GM18519 (cell line): ENCODE results near the gene MRAS.
"Not testable (repeated sequence)": the region's sequence is repeated elsewhere in the genome, so short reads cannot be mapped to it uniquely, and the experiment has no call there.

ENCODE experiments used
- ATAC-seq: cut with Tn5 transposase; IDR thresholded peaks from one replicate; pipeline ENCODE4 v1.9.1; 2021; ENCODE audit warnings: mild to moderate bottlenecking, moderate library complexity; ENCODE audit not compliant: unreplicated experiment, low FRiP score

The MRAS gene

DNA sequence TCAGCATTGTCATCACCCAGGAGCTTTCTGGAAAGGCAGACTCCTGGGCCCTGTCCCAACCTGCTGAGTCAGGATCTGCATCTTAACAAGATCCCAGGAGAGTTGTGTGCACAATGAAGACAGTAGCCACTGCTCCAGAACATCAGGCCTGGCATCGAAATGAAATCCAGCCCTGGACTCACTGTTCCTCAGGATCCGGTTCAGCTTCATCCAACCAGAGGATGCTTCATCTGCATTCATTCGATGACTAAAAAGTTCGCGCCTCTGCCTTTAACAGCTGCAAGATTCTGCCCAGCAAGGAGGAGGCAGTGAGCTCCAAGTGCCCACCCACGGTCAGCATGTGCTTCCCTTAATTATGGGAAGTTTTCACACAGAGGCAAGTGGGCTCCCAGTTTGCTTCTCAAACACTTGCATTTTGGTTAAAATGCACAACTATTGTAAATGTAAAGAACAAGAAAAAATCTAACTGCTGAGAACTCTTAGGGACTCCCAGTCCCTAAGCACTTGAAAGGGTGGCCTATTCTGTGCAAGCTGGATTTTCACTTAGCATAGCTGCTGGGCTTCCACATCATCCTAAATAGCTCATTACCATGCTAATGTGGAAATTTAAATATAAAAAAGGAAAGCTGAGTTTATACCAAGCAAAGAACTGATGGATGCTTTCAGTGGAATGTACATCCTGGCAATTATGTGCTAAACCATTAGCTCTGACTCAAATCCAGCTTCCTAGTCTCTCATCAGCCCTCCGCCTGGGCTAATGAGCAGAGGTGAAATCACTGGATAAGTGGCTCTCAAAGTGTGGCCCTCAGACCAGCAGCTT lies 60.6 kb downstream of the MRAS start:
- ATAC-seq: no peak

DNA sequence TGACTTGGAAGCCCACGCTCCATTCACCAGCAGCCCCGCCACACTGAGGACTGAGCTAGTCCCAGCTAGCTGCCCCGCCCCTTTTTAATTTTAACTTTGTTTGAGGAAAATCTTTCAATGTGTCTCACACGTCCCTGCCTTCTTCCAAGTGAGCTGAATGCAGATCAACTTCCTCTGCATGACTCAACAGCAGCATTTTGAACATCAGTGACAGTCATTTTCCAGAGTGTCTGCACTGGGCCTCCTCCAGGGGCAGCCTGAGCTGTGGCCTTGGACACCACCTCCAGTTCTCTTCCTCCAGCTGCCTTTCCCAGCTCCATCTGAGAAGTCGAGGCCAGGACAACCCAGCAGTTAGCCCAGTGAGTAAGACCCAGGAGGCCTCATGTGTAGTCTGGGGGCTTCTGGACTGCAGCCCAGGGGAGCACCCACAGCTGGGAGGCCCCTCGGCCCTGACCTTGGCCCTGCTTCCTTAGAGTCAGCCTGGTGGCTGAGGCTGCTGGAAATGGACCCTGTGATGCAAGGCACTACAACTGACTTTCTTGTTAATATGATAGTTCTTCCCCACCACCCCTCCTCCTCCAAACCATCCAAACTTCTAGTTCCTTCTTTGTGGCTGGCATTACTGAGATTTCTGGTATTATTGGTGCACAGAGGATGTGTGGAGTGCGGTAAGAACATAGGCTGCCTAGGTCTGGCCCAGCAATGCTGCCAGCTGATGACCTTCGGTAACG lies 64.6 kb downstream of the MRAS start:
- ATAC-seq: no peak

DNA sequence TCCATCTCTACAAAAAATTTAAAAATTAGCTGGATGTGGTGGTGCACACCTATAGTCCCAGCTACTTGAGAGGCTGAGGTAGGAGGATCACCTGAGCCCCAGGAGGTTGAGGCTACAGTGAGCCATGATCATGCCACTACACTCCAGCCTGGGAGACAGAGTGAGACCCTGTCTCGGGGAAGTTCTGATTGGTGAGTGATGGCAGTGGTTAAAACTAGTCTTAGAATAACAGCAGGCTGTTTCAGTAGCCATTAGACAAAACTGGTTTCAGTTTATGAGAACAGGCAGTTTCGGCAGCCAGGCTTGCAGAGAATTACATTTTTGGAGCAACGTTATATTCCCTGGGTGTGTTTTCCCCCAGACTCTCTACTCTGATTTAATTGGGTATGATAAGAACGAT lies 67.9 kb downstream of the MRAS start:
- not testable (repeated sequence) for ATAC-seq

DNA sequence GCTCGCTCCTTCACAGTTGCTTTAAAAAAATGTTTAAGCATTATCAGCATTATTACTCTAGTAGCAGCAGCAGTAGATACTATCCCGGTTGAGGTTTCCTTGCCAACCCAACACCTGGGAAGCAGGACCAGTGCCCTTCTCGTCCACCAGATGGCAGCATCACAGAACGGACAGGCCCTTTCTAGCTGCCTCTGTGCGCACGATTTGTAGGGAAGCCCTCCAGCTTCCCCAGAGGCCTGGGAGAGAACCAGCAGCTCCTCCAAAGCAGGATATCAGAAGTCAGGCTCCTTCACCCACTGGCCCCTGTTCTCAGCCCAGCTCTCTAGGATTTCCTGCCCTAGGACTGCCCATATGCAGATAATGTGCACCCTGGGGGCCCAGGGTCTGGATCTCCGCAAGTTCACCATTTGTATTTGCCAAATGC lies 69.2 kb downstream of the MRAS start:
- ATAC-seq: peak; percentile 42

DNA sequence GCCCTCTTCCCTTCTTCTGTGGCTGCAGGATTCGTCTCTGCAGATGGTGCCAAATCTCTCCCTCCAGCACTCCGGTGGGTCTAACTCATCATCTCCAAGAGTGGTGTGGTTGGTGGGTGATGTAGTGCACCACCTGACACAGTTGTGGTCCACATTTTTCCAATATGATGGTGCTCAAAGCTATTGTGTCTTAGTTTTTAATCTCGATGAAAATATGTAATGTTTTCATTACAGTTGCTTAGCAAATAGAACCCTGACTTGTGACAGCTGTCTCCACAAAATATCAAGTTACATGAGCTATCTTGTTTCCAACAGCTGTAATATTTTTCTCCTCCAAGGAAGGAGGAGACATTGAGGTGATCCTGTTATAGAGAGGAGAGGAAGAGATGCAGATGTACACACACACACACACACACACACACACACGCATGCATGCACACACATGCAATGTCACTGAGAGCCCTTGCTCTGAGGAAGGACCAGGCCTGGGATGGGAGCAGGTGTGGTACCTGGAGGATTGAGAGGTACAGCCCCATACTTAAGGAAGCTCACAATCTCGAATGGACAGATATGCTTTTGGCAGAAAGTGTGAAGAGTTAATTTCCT lies 70.3 kb downstream of the MRAS start:
- no peak for ATAC-seq

DNA sequence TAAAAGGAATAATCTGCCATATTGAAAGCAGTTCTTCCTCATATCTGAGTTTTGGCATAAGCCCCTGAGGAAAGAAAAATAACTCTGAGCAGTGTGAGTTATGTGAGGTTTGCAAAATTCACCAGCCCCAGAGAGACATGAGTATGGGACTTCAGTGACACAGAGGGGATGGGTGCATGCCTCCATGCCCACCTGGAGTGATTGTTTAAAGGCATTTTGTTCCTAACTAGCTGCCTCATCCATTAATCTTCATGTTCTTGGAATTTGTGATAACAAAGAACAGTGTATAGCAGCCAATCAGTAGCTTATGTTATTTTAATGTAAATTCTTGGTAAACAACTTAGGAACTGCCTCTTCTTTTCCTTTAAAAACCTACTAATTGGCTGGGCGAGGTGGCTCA lies 74.9 kb downstream of the MRAS start:
- ATAC-seq: no peak

DNA sequence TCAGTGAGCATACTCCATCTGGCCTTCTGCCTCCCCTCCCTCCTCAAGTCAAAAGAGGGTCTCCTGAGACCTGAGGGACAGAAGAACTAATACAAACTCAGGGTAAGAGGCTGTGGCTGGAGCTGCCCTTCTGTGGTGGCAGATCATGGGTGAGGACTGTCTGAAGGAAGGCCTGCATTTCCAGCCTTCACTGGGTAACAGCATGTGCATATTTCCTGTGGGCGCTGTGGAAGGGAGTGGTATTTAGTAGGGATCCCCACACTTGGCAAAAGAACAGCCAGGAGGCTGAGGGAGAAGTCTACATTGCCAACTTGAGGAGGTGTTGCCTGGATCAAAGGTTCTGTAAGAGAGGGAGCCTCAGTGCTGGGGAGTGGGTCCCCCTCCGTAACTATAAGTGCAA lies 75.9 kb downstream of the MRAS start:
- ATAC-seq: no peak

DNA sequence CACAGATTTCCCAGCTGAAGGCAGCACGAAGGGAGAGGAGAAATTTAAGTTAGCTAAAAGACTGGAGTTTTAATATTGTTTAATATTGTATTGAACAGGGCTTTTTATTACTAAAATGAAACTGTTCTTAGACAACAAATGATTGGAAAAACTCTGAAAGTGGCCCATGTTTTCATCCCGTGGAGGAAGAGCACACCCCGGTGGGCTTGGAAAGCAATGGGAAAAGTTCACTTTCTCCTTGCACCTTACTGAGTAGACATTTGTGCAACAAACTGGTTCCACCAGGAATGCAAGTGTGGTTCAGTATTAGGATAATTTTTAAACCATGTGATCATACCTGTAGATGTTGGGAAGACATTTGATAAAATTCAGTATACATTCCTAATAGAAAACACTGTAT lies 77.8 kb downstream of the MRAS start:
- no peak for ATAC-seq

DNA sequence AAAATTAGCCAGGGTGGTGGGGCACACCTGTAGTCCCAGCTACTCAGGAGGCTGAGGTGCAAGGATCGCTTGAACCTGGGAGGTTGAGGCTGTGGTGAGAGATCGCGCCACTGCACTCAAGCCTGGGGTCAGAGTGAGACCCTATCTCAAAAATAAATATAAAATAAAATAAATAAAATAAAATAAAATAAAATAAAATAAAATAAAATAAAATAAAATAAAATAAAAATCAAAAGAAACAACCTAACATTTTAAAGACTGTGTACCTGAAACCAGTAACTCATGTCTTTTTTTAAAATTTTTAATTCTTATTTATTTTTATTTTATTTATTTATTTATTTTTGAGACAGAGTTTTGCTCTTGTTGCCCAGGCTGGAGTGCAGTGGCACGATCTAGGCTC lies 78.4 kb downstream of the MRAS start:
- not testable (repeated sequence) for ATAC-seq

DNA sequence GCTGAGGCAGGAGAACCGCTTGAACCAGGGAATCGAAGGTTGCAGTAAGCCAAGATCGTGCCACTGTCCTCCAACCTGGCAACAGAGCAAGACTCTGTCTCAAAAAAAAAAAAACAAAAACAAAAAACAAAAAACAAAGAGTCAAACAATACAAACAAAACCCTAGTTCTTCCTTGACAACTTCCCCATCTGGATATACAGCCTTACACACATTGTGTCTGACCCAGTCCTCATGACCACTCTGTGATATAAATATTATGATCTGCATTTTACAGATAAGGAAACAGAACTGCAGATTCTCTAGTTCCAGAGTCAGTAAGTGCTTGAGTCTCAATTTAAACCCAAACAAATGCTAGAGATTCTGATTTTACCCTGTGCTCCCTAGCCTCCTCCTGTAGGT lies 81.3 kb downstream of the MRAS start:
- no peak for ATAC-seq

DNA sequence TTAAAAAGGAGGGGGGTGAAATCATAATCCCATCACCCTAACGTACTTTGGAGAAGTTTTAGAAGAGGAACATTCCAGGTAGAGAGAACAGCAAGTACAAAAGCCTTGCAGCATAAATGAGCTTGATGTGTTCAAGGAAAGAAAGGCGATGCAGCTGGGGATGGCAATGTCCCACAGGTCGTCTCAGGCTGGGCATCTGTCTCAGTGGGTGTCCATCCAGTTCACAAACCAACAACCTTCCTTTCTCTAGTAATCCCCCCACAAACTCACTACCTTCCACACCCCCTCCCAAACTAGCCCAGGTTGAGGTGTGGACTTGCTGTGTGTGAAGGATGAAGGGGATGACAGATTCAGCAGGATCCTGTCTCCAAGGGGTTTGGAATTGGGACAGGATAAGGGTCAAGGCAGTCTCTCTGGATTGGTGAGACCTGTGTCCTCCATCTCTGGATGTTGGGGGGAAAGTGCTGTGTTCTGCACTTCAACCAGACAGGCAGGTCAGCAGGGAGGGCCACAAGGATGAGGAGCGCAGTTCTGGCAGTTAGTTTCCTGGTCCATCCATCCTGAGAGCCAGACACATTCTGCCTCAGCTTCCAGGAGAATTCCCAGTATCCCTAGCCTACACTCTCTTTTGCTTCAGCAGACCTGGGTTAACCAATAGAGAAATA lies 84.3 kb downstream of the MRAS start:
- ATAC-seq: no peak

DNA sequence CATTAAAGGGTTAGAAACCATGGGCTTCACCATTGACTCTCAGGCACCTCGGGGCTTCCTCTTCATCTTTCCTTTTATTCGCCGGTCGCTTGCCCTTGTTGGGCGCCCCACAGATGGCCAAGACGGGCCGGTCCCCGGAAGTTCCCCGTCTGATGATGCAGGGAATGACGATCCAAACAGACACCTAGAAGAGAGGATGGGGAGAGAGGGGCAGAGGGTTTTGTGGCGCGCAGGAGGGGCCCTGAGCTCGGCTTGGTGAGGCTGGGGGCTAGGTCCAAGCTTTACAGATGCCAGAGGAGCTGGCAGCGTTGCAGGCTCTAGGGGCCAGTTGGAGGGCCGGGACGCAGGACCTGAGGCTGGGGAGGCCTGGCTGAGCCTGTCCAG lies 85.5 kb downstream of the MRAS start:
- no peak for ATAC-seq

DNA sequence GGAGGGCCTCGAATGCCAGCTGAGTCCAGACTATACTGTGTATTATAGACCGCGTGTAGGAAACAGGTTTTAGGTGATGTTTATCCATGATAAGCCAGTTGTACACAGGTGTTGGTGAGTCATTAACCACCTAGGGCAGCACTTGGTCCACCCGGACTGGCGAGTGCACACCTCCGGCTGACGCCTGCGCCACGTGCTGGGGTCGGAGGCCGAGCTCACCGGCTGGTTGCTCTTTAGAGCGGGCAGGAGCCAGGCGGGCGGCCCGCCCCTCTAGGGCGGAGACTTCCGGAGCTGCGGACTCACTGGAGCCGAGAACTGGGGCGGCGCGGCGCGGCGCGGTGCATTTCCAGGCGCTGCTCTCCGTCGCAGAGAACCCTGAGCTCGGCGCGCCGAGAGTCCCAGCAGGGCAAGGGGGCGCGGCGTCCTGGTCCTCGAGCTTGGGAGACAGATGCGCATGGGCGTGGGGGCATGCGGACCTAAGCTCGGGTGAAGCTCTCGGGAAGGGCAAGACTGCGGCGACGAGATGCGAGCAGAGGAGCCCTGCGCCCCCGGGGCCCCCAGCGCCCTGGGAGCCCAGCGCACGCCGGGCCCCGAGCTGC lies 86.0 kb downstream of the MRAS start, which contains the start of gene ESYT3:
Gene ESYT3 (plus strand): TSS at position 341 of the 599 bp plus-strand sequence. CDS start 183 bp downstream, at position 524.
- ATAC-seq: no peak

DNA sequence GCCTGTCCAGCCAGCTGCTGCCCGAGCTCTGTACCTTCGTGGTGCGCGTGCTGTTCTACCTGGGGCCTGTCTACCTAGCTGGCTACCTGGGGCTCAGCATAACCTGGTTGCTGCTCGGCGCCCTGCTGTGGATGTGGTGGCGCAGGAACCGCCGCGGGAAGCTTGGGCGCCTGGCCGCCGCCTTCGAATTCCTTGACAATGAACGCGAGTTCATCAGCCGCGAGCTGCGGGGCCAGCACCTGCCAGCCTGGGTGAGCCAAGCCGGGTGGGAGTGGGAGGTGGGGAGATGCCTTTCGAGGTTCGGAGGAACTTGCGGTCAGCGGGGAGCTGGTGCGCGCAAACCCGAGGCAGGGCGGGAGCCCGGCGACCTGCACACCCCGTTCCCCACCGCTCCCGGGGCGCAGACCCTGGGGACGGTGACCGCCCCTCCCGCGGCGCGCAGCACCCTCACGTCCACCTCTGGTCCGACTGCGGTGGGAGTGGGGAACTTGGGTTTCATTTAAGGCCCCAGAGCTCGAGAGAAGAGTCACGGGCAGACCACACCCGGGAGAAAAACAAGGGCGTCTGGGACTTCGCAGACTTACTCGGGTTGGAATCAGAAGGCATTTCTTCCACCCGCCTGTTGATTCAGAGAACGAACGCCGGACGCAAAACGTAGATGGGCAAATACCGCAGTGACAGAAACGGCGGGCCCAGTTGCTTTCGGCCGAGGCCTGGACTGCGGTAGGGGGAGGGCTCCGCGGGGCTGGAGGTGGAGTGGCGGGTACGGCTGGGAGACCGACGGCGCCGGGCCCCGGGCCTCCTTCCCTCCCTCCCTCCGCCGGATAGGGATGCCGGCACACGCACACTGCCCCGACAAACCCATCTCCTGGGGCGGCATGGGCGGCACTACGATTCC lies 86.7 kb downstream of the MRAS start:
- no peak for ATAC-seq

DNA sequence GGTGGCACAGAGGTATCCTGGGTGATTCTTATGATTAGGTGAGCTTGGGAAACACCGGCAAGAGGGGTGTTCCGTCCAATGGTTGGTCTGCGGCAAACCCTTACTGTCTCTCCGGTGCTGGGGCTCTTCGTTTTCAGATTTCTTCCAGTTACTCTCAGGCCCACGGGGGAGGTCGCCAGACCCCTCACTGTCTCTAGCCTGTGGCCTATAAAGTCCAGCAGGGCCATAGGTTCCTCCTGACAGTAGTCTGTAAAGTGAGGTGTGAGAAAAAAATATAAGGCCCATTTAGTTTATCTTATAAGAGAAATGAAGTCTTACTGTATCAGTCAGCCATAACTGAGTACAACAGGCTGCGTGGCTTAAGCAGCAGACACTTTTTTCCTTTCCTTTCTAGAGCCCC lies 87.5 kb downstream of the MRAS start:
- no peak for ATAC-seq

DNA sequence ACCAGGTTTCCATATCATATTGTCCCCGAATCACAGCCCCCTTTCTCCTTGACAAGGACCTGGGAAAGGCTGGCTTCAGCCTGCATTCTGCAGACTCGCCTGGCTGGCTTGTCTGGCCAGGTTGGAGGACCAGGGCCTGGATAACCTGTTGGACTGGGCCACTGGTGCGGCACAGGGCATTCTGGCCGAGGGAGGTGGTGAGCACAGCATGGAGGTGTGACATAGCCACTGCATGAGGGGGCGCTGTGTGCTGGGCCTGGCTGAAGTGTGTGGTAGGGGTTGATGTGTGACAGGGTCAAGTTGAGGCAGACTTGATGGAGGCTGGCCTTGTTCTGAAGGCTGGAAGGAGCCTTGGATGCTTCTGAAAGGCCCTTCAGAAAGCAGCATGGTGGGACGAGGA lies 88.9 kb downstream of the MRAS start:
- no peak for ATAC-seq

DNA sequence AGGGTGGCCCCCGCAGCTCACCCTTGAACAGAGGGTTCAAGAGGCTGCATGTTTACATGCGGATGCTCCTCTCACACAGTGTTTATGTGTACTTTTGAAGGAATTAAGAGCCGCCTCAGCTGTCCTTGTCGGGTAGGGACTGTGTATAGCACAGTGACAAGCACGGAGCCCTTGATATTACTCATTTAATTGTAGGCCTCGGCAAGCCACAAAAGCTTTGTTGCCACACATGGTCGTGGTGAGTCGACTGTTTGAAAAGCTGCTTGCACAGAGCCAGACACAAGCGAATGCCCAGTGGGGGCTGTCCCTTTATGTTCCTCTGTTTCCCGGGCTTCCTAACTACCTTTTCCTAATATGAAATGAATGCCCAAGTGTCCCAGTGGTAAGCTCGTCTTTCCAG lies 90.5 kb downstream of the MRAS start:
- ATAC-seq: no peak

DNA sequence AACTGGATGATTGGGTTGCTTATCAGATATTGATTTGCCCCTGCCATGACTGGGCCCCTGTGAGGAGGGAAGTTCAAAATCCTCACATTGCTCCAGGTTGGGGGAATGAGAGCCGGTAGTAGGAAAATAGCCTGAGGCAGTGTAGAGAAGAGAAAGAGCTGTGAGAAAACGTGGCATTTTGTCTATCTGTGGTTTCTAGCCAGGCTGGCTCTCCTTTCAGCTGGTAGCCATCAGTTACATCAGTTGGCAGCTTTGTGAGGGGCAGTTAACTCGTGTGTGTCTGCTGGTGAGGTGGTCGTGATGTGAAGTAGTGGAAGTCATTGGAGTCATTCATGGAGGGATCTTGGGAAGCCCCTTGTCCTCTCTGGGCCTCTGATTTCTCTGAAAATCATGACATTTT lies 91.3 kb downstream of the MRAS start:
- ATAC-seq: no peak

DNA sequence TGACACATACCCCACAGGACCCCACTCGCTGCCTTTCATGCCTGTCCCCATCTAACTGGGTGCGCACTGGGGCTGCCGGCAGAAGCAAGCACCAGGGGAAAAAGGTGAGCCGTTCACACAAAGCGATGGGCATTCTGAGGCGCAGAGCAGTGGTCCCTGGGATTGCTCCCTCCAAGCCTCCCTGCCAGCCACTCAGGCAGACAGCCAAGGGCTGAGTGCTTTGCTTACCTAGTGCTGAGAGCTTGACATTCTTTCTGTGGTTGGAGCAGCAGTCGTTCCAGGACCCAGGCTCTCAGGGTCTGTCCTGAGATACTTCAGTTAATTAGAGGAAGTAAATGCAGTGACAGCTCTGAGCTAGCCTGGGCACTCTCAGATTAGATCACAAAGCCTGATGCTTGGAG lies 91.7 kb downstream of the MRAS start:
- no peak for ATAC-seq

DNA sequence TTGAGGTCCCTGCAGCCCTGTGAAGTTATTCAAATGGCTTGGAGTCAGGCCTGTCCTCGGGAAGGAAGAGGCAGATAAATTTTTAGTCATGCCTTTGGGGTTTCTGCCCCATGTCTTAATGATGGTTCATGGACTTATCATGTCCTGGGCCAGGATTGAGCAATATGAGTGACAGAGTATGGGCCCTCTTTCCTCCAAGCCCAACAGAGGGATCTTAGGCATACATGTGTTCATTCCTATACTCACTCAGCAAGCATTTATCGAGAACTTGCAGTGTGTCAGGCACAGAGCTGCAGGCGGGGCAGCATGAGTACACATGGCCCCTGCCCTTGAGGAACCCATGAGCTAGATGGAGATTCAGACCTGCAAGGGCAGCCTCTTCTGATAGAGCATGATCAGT lies 92.2 kb downstream of the MRAS start:
- no peak for ATAC-seq
